Trophoblast cell (in vitro differentiated cells and primary cell): ENCODE results near the gene COQ4.

Source experiments
- DNase-seq, 2 donors: peaks; one replicate each; pipeline ENCODE4 v3.0.0-alpha.2; 2016
- H2AFZ ChIP-seq: 2 replicates; pipeline ENCODE4 v1.6.1; 2013; ENCODE audit warnings: low read length, moderate library complexity, mild to moderate bottlenecking; ENCODE audit not compliant: insufficient read depth, poor library complexity
- H2AK5ac ChIP-seq: 2 replicates; pipeline ENCODE4 v1.6.1; 2013; ENCODE audit warnings: mild to moderate bottlenecking, low read length
- H2BK120ac ChIP-seq: 2 replicates; pipeline ENCODE4 v1.6.1; 2013; ENCODE audit warnings: low read length, mild to moderate bottlenecking, moderate library complexity; ENCODE audit not compliant: insufficient read depth, poor library complexity
- H2BK12ac ChIP-seq: 2 replicates; pipeline ENCODE4 v1.6.1; 2013; ENCODE audit warnings: mild to moderate bottlenecking, low read length, moderate library complexity
- H2BK5ac ChIP-seq: 2 replicates; pipeline ENCODE4 v1.6.1; 2013; ENCODE audit warnings: low read length, low read depth, moderate library complexity, mild to moderate bottlenecking; ENCODE audit not compliant: poor library complexity
- H3K14ac ChIP-seq: 2 replicates; pipeline ENCODE4 v1.6.1; 2013; ENCODE audit warnings: mild to moderate bottlenecking, low read length
- H3K18ac ChIP-seq: 2 replicates; pipeline ENCODE4 v1.6.1; 2013; ENCODE audit warnings: mild to moderate bottlenecking, low read length
- H3K23ac ChIP-seq: 2 replicates; pipeline ENCODE4 v1.6.1; 2013; ENCODE audit warnings: low read length
- H3K27ac ChIP-seq: 2 replicates; pipeline ENCODE4 v1.5.1; 2013; ENCODE audit warnings: low read depth, mild to moderate bottlenecking, inconsistent platforms, low read length, moderate library complexity
- H3K27me3 ChIP-seq: 2 replicates; pipeline ENCODE4 v1.6.1; 2013; ENCODE audit warnings: inconsistent platforms, mild to moderate bottlenecking, low read length, moderate library complexity; ENCODE audit not compliant: insufficient read depth
- H3K36me3 ChIP-seq, 2 experiments: 1 replicate in 1 of 2; 2 replicates in 1 of 2; pipeline ENCODE4 v1.6.1; 2013; ENCODE audit warnings: low read length in 2 of 2, mild to moderate bottlenecking in 2 of 2, moderate library complexity in 1 of 2; ENCODE audit not compliant: insufficient read depth in 2 of 2, control insufficient read depth in 1 of 2
- H3K4ac ChIP-seq: 2 replicates; pipeline ENCODE4 v1.6.1; 2013; ENCODE audit warnings: low read depth, mild to moderate bottlenecking, low read length, moderate library complexity
- H3K4me1 ChIP-seq, 2 experiments: 1 replicate in 1 of 2; 2 replicates in 1 of 2; pipeline ENCODE4 v1.6.1; 2013; ENCODE audit warnings: low read length in 2 of 2, mild to moderate bottlenecking in 2 of 2, moderate library complexity in 1 of 2; ENCODE audit not compliant: insufficient read depth in 2 of 2, control insufficient read depth in 1 of 2
- H3K4me2 ChIP-seq: 2 replicates; pipeline ENCODE4 v1.6.1; 2013; ENCODE audit warnings: inconsistent platforms, mild to moderate bottlenecking, low read length, moderate library complexity
- H3K4me3 ChIP-seq: 2 replicates; pipeline ENCODE4 v1.5.1; 2013; ENCODE audit warnings: mild to moderate bottlenecking, low read depth, low read length, inconsistent platforms
- H3K79me1 ChIP-seq: one replicate; pipeline ENCODE4 v1.6.1; 2013; ENCODE audit warnings: low read length
- H3K79me2 ChIP-seq: 2 replicates; pipeline ENCODE4 v1.6.1; 2013; ENCODE audit warnings: low read length, mild to moderate bottlenecking; ENCODE audit not compliant: control insufficient read depth, insufficient read depth, poor library complexity
- H3K9ac ChIP-seq: 2 replicates; pipeline ENCODE4 v1.6.1; 2013; ENCODE audit warnings: mild to moderate bottlenecking, low read length
- H3K9me3 ChIP-seq: 2 replicates; pipeline ENCODE4 v1.6.1; 2013; ENCODE audit warnings: low read depth, mild to moderate bottlenecking, control low read depth, inconsistent platforms, low read length; ENCODE audit not compliant: insufficient read depth
- H4K12ac ChIP-seq: 2 replicates; pipeline ENCODE4 v1.6.1; 2013; ENCODE audit warnings: low read depth, mild to moderate bottlenecking, low read length, moderate library complexity
- H4K8ac ChIP-seq: 2 replicates; pipeline ENCODE4 v1.6.1; 2013; ENCODE audit warnings: low read depth, mild to moderate bottlenecking, low read length, moderate library complexity
- H4K91ac ChIP-seq: one replicate; pipeline ENCODE4 v1.6.1; 2013; ENCODE audit warnings: low read depth, mild to moderate bottlenecking, low read length, moderate library complexity
- WGBS: extraction: QIAGEN DNeasy Blood & Tissue Kit; methylation state at CpG from one replicate; pipeline ENCODE4 v1.1.7; 2013; ENCODE audit warnings: missing lambda C conversion rate; ENCODE audit not compliant: insufficient read length, insufficient coverage; ENCODE audit errors: extremely low coverage; 5-methylcytosine and 5-hydroxymethylcytosine counted together

The COQ4 gene

GRCh38 chr9:128358090-128358489 lies 35.5 kb downstream of the COQ4 start:
- Histone ChIP-seq H2AFZ (no peak overlapping the region), H3K4me3 (no peak overlapping the region), H3K27ac (no peak overlapping the region), H2BK120ac (no peak overlapping the region), H2AK5ac (no peak overlapping the region), H3K4me2 (no peak overlapping the region), H3K27me3 (no peaks in the 10 kb centered on the region), H3K18ac (no peak overlapping the region), H4K91ac (no peak overlapping the region), H3K9me3 (peaks cover 1% of the 10 kb centered on the region), H3K14ac (no peak overlapping the region), H3K79me2 (no peaks in the 10 kb centered on the region), H3K4ac (no peak overlapping the region), H2BK5ac (no peak overlapping the region), H3K9ac (no peak overlapping the region), H3K4me1 (peaks cover 0 to 5% of the 10 kb centered on the region in 2 experiments), H3K79me1 (no peaks in the 10 kb centered on the region), H3K36me3 (peaks cover 22 to 34% of the 10 kb centered on the region in 2 experiments), H2BK12ac (no peak overlapping the region), H3K23ac (no peak overlapping the region), H4K12ac (no peak overlapping the region), H4K8ac (no peak overlapping the region)
- no peak for DNase-seq
- no CpG with 5 or more reads among the region's 8 CpGs for WGBS

GRCh38 chr9:128358861-128359260 lies 36.2 kb downstream of the COQ4 start:
- H3K9ac ChIP-seq, result no peak overlapping the region
- H3K4me2 ChIP-seq, result no peak overlapping the region
- no peak overlapping the region for H2BK5ac ChIP-seq
- H2BK12ac ChIP-seq, result no peak overlapping the region
- H3K4me3 ChIP-seq, result no peak overlapping the region
- H4K8ac ChIP-seq, result no peak overlapping the region
- no peak overlapping the region for H2AFZ ChIP-seq
- peaks cover 0 to 5% of the 10 kb centered on the region in 2 experiments for H3K4me1 ChIP-seq
- H2AK5ac ChIP-seq, result no peak overlapping the region
- H4K12ac ChIP-seq, result no peak overlapping the region
- peaks cover 18 to 31% of the 10 kb centered on the region in 2 experiments for H3K36me3 ChIP-seq
- WGBS, result no CpG with 5 or more reads among the region's 4 CpGs
- no peaks in the 10 kb centered on the region for H3K79me1 ChIP-seq
- H3K27me3 ChIP-seq, result no peaks in the 10 kb centered on the region
- no peak overlapping the region for H3K14ac ChIP-seq
- no peak overlapping the region for H3K18ac ChIP-seq
- no peak overlapping the region for H3K4ac ChIP-seq
- H2BK120ac ChIP-seq, result no peak overlapping the region
- no peak overlapping the region for H3K23ac ChIP-seq
- H3K27ac ChIP-seq, result no peak overlapping the region
- no peak overlapping the region for H4K91ac ChIP-seq
- H3K79me2 ChIP-seq, result no peaks in the 10 kb centered on the region
- no peaks in the 10 kb centered on the region for H3K9me3 ChIP-seq
- no peak for DNase-seq

- Histone ChIP-seq H2BK5ac (no peak overlapping the region), H2AFZ (no peak overlapping the region), H2BK12ac (no peak overlapping the region), H3K18ac (no peak overlapping the region), H3K4me2 (no peak overlapping the region), H3K9me3 (no peaks in the 10 kb centered on the region), H3K4me1 (peaks cover 4 to 11% of the 10 kb centered on the region in 2 experiments), H3K9ac (no peak overlapping the region), H3K36me3 (peaks cover 7 to 18% of the 10 kb centered on the region in 2 experiments), H3K27ac (no peak overlapping the region), H3K79me2 (no peaks in the 10 kb centered on the region), H3K14ac (no peak overlapping the region), H3K4ac (no peak overlapping the region), H3K27me3 (no peaks in the 10 kb centered on the region), H4K12ac (no peak overlapping the region), H4K91ac (no peak overlapping the region), H3K79me1 (no peaks in the 10 kb centered on the region), H2BK120ac (no peak overlapping the region), H3K4me3 (no peak overlapping the region), H4K8ac (no peak overlapping the region), H2AK5ac (no peak overlapping the region), H3K23ac (no peak overlapping the region)
- no peak for DNase-seq
- WGBS, result no CpG with 5 or more reads among the region's 2 CpGs
These were observed 38.2 kb downstream of the COQ4 start for GRCh38 chr9:128360826-128361225.

DNA sequence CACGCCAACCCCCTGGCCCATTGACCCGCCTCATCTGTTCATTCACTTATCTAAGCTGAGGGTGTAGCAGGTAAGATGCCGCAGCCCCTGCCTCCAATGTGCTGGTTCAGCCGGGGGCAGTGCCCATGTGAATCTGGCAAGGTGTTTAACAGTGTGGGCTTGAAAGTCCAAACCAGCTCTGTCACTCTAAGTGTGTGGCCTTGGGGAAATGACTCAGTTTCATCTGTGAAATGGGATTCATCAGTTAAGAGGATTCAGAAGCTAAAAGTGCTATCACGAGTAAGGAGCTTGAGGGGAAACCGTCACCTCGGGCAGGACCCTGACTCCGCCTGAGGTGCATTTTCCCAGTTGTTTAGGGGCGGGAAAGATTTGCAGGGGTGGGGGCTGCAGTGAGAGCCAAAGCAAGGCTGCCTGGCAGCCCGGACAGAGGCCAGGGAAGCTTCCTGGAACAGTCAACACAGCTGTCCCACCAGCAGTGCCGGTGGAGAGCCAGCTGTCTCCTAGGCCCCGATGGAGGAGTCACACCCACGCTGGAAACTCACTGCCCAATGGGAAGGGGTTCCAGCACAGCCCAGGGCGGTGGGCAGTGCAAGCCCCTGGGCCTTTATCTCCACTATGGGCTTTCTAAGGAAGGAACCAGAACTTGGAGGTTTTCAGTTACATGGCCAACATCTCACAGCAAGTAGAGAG lies 38.8 kb downstream of the COQ4 start:
- no peak overlapping the region for H2BK120ac ChIP-seq
- no peaks in the 10 kb centered on the region for H3K79me2 ChIP-seq
- H2BK12ac ChIP-seq, result no peak overlapping the region
- H3K79me1 ChIP-seq, result no peaks in the 10 kb centered on the region
- peak overlapping the region; percentile 38 for H2AFZ ChIP-seq
- H3K4me3 ChIP-seq, result no peak overlapping the region
- H3K14ac ChIP-seq, result no peak overlapping the region
- H3K9ac ChIP-seq, result no peak overlapping the region
- peak overlapping the region; percentile 71 for H3K4me2 ChIP-seq
- H2BK5ac ChIP-seq, result no peak overlapping the region
- H3K27me3 ChIP-seq, result no peaks in the 10 kb centered on the region
- no peak overlapping the region for H3K18ac ChIP-seq
- H2AK5ac ChIP-seq, result no peak overlapping the region
- peak overlapping the region; percentile 19 for H4K8ac ChIP-seq
- DNase-seq, result peak; percentile 42 to 58
- no peak overlapping the region for H3K4ac ChIP-seq
- peaks cover 4 to 11% of the 10 kb centered on the region in 2 experiments for H3K4me1 ChIP-seq
- H3K9me3 ChIP-seq, result no peaks in the 10 kb centered on the region
- WGBS, result no CpG with 5 or more reads among the region's 14 CpGs
- peaks cover 2 to 13% of the 10 kb centered on the region in 2 experiments for H3K36me3 ChIP-seq
- peak overlapping the region; percentile 28 for H4K91ac ChIP-seq
- H3K23ac ChIP-seq, result no peak overlapping the region
- no peak overlapping the region for H3K27ac ChIP-seq
- no peak overlapping the region for H4K12ac ChIP-seq
